ENCODE results near the gene COA7. TPM values are rescaled to one million over a fixed set of nuclear protein-coding genes. Genes with fewer than 3 reads are reported as not detected.

Gene COA7
- total and polyA plus RNA-seq, 2 donors from 2014 or later, result 12.2 to 19.1 TPM

- Histone ChIP-seq H3K9me3 (ENCODE audit: control insufficient read depth in 2 of 3, insufficient read depth in 1 of 3, low read length in 3 of 3) (no peaks in the 10 kb centered on the region), H3K4me1 (ENCODE audit: control insufficient read depth in 2 of 3, insufficient read depth in 2 of 3, low read depth in 1 of 3, low read length in 3 of 3) (peaks cover 0 to 4% (median 0%) of the 10 kb centered on the region in 3 donors), H3K36me3 (ENCODE audit: control insufficient read depth in 2 of 3, insufficient read depth in 3 of 3, low read length in 3 of 3) (no peaks in the 10 kb centered on the region), H3K27me3 (ENCODE audit: control insufficient read depth, insufficient read depth, low read length) (no peaks in the 10 kb centered on the region), H3K9ac (ENCODE audit: low read length in 3 of 3) (no peak overlapping the region), H3K4me3 (ENCODE audit: low read length in 3 of 3) (no peak overlapping the region), H3K27ac (ENCODE audit: low read depth in 2 of 2, low read length in 2 of 2) (peak overlapping the region in 1 of 2 donors; percentile 24)
- FAIRE-seq, result no peak
- intact Hi-C loops (cut with DNase I), result no loop called here
- TF ChIP-seq, protein P1, sequence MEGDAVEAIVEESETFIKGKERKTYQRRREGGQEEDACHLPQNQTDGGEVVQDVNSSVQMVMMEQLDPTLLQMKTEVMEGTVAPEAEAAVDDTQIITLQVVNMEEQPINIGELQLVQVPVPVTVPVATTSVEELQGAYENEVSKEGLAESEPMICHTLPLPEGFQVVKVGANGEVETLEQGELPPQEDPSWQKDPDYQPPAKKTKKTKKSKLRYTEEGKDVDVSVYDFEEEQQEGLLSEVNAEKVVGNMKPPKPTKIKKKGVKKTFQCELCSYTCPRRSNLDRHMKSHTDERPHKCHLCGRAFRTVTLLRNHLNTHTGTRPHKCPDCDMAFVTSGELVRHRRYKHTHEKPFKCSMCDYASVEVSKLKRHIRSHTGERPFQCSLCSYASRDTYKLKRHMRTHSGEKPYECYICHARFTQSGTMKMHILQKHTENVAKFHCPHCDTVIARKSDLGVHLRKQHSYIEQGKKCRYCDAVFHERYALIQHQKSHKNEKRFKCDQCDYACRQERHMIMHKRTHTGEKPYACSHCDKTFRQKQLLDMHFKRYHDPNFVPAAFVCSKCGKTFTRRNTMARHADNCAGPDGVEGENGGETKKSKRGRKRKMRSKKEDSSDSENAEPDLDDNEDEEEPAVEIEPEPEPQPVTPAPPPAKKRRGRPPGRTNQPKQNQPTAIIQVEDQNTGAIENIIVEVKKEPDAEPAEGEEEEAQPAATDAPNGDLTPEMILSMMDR (IDR thresholded peaks at IDR 0.05; ENCODE audit: borderline replicate concordance, extremely low read depth, insufficient read depth), result no peak
- DNase-seq, result peak in 2 of 5 donors; percentile 3 to 35
Observed at GRCh38 chr1:52651904-52652303, 46.2 kb downstream of the COA7 start.

- intact Hi-C loops (cut with DNase I), result no loop called here
- TF ChIP-seq, protein P1 (IDR thresholded peaks at IDR 0.05; ENCODE audit: borderline replicate concordance, extremely low read depth, insufficient read depth), result no peak
- H3K9ac ChIP-seq (ENCODE audit: low read length in 3 of 3), result no peak overlapping the region
- FAIRE-seq, result no peak
- no peak overlapping the region for H3K4me3 ChIP-seq (ENCODE audit: low read length in 3 of 3)
- H3K9me3 ChIP-seq (ENCODE audit: control insufficient read depth in 2 of 3, insufficient read depth in 1 of 3, low read length in 3 of 3), result no peaks in the 10 kb centered on the region
- peak in 1 of 5 donors; percentile 26 for DNase-seq
- no peaks in the 10 kb centered on the region for H3K36me3 ChIP-seq (ENCODE audit: control insufficient read depth in 2 of 3, insufficient read depth in 3 of 3, low read length in 3 of 3)
- no peaks in the 10 kb centered on the region for H3K4me1 ChIP-seq (ENCODE audit: control insufficient read depth in 2 of 3, insufficient read depth in 2 of 3, low read depth in 1 of 3, low read length in 3 of 3)
- H3K27me3 ChIP-seq (ENCODE audit: control insufficient read depth, insufficient read depth, low read length), result no peaks in the 10 kb centered on the region
- no peak overlapping the region for H3K27ac ChIP-seq (ENCODE audit: low read depth in 2 of 2, low read length in 2 of 2)
Observed at GRCh38 chr1:52645261-52645660, 52.9 kb downstream of the COA7 start.

DNA sequence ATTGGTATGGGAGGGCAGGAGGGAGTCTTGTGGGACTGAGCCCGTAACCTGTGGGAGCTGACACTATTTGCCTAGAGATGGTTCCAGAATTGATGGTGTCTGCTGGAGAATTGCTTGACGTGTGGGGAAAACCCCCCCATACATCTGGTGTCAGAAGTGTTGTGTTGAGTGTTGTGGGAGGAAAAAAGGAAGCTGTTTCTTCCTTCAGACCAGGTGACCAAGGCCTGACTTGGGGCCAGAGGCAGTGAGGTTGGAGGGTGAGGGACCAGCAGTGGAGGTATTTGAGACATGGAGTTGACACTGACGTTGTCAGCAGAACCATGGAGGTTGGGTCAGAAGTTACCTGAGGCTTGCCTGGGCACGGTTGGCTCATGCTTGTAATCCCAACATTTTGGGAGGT, 56.8 kb downstream of the COA7 start:
- Histone ChIP-seq H3K4me3 (ENCODE audit: low read length in 3 of 3) (no peak overlapping the region), H3K27me3 (ENCODE audit: control insufficient read depth, insufficient read depth, low read length) (no peaks in the 10 kb centered on the region), H3K9ac (ENCODE audit: low read length in 3 of 3) (no peak overlapping the region), H3K27ac (ENCODE audit: low read depth in 2 of 2, low read length in 2 of 2) (no peak overlapping the region), H3K36me3 (ENCODE audit: control insufficient read depth in 2 of 3, insufficient read depth in 3 of 3, low read length in 3 of 3) (no peaks in the 10 kb centered on the region), H3K9me3 (ENCODE audit: control insufficient read depth in 2 of 3, insufficient read depth in 1 of 3, low read length in 3 of 3) (no peaks in the 10 kb centered on the region), H3K4me1 (ENCODE audit: control insufficient read depth in 2 of 3, insufficient read depth in 2 of 3, low read depth in 1 of 3, low read length in 3 of 3) (no peaks in the 10 kb centered on the region)
- TF ChIP-seq, protein P1 (IDR thresholded peaks at IDR 0.05; ENCODE audit: borderline replicate concordance, extremely low read depth, insufficient read depth), result no peak
- intact Hi-C loops (cut with DNase I), result no loop called here
- no peak for FAIRE-seq
- DNase-seq, result no peak

- TF ChIP-seq, protein P1 (IDR thresholded peaks at IDR 0.05; ENCODE audit: borderline replicate concordance, extremely low read depth, insufficient read depth), result no peak
Observed at GRCh38 chr1:52640697-52641096, 57.5 kb downstream of the COA7 start.

More at GRCh38 chr1:52640697-52641096, 57.5 kb downstream of the COA7 start:
- FAIRE-seq, result no peak
- no peaks in the 10 kb centered on the region for H3K27me3 ChIP-seq (ENCODE audit: control insufficient read depth, insufficient read depth, low read length)
- H3K27ac ChIP-seq (ENCODE audit: low read depth in 2 of 2, low read length in 2 of 2), result no peak overlapping the region
- H3K4me1 ChIP-seq (ENCODE audit: control insufficient read depth in 2 of 3, insufficient read depth in 2 of 3, low read depth in 1 of 3, low read length in 3 of 3), result no peaks in the 10 kb centered on the region
- DNase-seq, result no peak
- intact Hi-C loops (cut with DNase I), result no loop called here
- H3K4me3 ChIP-seq (ENCODE audit: low read length in 3 of 3), result no peak overlapping the region
- no peaks in the 10 kb centered on the region for H3K36me3 ChIP-seq (ENCODE audit: control insufficient read depth in 2 of 3, insufficient read depth in 3 of 3, low read length in 3 of 3)
- no peaks in the 10 kb centered on the region for H3K9me3 ChIP-seq (ENCODE audit: control insufficient read depth in 2 of 3, insufficient read depth in 1 of 3, low read length in 3 of 3)
- H3K9ac ChIP-seq (ENCODE audit: low read length in 3 of 3), result no peak overlapping the region

Measured in kidney (tissue), 14 donors.